ENCODE measurements around the gene NRG2.

NRG2 gene

DNA sequence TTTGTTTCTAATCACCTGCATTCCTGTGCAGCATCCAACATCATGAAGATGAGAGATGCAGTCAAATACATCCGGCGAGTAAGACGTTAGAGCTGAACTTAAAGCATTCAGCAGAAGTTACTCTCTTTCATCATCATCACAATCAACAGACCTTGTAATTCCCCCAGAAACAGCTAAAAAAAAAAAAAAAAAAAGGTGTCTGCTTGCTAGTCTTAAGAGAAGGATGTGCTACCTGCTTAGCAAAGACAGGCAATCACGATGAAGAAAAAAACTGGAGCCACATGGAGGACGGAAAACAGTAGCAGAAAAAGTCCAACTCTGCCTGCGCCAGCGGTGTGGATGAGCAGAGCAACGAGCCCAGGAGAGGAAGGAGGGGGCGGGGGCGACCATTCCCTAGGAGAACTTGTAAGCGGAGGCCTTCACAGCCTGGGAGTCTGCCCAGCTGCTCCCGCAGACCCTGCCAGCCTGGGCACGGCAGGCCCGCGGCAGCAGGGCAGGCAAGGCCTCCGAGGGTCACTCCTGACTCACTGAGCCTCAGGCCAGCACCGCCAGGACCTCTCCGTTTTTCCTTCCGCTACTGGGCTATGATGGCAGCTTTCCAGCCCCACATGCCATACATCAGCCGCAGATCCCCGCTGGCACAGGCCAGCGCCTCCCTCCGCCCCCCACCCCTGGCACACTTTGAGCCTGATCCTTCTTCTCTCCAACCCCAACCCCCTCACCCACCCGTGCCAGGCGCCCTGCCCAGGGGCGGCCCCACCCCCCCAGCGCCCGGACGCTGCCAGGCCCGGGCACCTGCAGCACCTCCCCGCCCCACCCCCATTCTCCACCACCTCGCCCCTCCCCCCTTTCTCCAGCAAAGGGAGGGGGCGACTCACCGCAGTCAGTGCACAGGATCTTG, 1.4 kb downstream of the NRG2 start:
- H3K4me3 ChIP-seq (ENCODE audit: insufficient read depth, low read depth, low read length), result peak overlapping the region; percentile 61
- no peaks in the 10 kb centered on the region for H3K9me3 ChIP-seq (ENCODE audit: control insufficient read depth, low read length)
- peaks cover 14% of the 10 kb centered on the region for H3K4me1 ChIP-seq (ENCODE audit: control insufficient read depth, insufficient read depth, low read length)
- peaks cover 82% of the 10 kb centered on the region for H3K27me3 ChIP-seq (ENCODE audit: control insufficient read depth, insufficient read depth, low read length, poor library complexity, severe bottlenecking)
- 6 to 8% methylated on average over 30 to 33 of the region's 34 CpGs for WGBS, 2 experiments
- no peak overlapping the region for H3K27ac ChIP-seq (ENCODE audit: insufficient read depth, low read depth, low read length, poor library complexity, severe bottlenecking)
- no peaks in the 10 kb centered on the region for H3K36me3 ChIP-seq (ENCODE audit: control insufficient read depth, insufficient read depth, low read length)

DNA sequence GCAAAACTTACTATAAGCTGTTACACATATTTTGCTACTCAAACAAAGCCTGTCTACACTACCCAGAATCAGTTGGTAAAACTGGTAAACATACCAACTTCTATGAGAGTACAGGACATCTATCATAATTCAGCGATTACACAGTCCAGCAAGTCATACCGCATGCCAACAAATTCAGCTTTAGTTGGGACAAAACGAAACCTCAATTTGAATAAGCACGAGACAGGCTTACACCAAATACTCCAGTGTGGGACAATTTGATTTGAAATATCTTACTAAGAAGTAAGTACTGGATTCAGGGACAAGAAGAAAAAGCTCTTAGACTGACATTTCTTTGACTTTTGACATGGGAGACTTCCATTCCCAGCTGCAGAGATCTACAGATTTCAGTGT, 2.0 kb downstream of the NRG2 start:
- 80 to 84% methylated on average over 4 of the region's 4 CpGs for WGBS, 2 experiments
- Histone ChIP-seq H3K4me1 (ENCODE audit: control insufficient read depth, insufficient read depth, low read length) (peaks cover 14% of the 10 kb centered on the region), H3K36me3 (ENCODE audit: control insufficient read depth, insufficient read depth, low read length) (no peaks in the 10 kb centered on the region), H3K9me3 (ENCODE audit: control insufficient read depth, low read length) (no peaks in the 10 kb centered on the region), H3K4me3 (ENCODE audit: insufficient read depth, low read depth, low read length) (peak overlapping the region; percentile 61), H3K27me3 (ENCODE audit: control insufficient read depth, insufficient read depth, low read length, poor library complexity, severe bottlenecking) (peaks cover 82% of the 10 kb centered on the region), H3K27ac (ENCODE audit: insufficient read depth, low read depth, low read length, poor library complexity, severe bottlenecking) (no peak overlapping the region)

GRCh38 chr5:140040358-140040757, 2.7 kb downstream of the NRG2 start:
- H3K4me3 ChIP-seq (ENCODE audit: insufficient read depth, low read depth, low read length), result no peak overlapping the region
- H3K36me3 ChIP-seq (ENCODE audit: control insufficient read depth, insufficient read depth, low read length), result no peaks in the 10 kb centered on the region
- no peaks in the 10 kb centered on the region for H3K9me3 ChIP-seq (ENCODE audit: control insufficient read depth, low read length)
- peaks cover 74% of the 10 kb centered on the region for H3K27me3 ChIP-seq (ENCODE audit: control insufficient read depth, insufficient read depth, low read length, poor library complexity, severe bottlenecking)
- no peak overlapping the region for H3K27ac ChIP-seq (ENCODE audit: insufficient read depth, low read depth, low read length, poor library complexity, severe bottlenecking)
- 50% methylated on average over 1 of the region's 1 CpG; no CpG with 5 or more reads in 1 of the 2 experiments for WGBS, 2 experiments
- H3K4me1 ChIP-seq (ENCODE audit: control insufficient read depth, insufficient read depth, low read length), result peaks cover 14% of the 10 kb centered on the region

GRCh38 chr5:140039561-140039960, 3.5 kb downstream of the NRG2 start:
- no peaks in the 10 kb centered on the region for H3K36me3 ChIP-seq (ENCODE audit: control insufficient read depth, insufficient read depth, low read length)
- peaks cover 14% of the 10 kb centered on the region for H3K4me1 ChIP-seq (ENCODE audit: control insufficient read depth, insufficient read depth, low read length)
- H3K27ac ChIP-seq (ENCODE audit: insufficient read depth, low read depth, low read length, poor library complexity, severe bottlenecking), result no peak overlapping the region
- no peak overlapping the region for H3K4me3 ChIP-seq (ENCODE audit: insufficient read depth, low read depth, low read length)
- 72 to 74% methylated on average over 4 of the region's 4 CpGs for WGBS, 2 experiments
- H3K27me3 ChIP-seq (ENCODE audit: control insufficient read depth, insufficient read depth, low read length, poor library complexity, severe bottlenecking), result peaks cover 66% of the 10 kb centered on the region
- no peaks in the 10 kb centered on the region for H3K9me3 ChIP-seq (ENCODE audit: control insufficient read depth, low read length)

- Histone ChIP-seq H3K36me3 (ENCODE audit: control insufficient read depth, insufficient read depth, low read length) (no peaks in the 10 kb centered on the region), H3K27me3 (ENCODE audit: control insufficient read depth, insufficient read depth, low read length, poor library complexity, severe bottlenecking) (peaks cover 55% of the 10 kb centered on the region), H3K4me3 (ENCODE audit: insufficient read depth, low read depth, low read length) (no peak overlapping the region), H3K27ac (ENCODE audit: insufficient read depth, low read depth, low read length, poor library complexity, severe bottlenecking) (peak overlapping the region; percentile 56), H3K4me1 (ENCODE audit: control insufficient read depth, insufficient read depth, low read length) (peaks cover 9% of the 10 kb centered on the region), H3K9me3 (ENCODE audit: control insufficient read depth, low read length) (no peaks in the 10 kb centered on the region)
- WGBS, 2 experiments, result 29 to 42% methylated on average over 6 to 7 of the region's 7 CpGs
Measured at GRCh38 chr5:140038373-140038957, 4.6 kb downstream of the NRG2 start.

DNA sequence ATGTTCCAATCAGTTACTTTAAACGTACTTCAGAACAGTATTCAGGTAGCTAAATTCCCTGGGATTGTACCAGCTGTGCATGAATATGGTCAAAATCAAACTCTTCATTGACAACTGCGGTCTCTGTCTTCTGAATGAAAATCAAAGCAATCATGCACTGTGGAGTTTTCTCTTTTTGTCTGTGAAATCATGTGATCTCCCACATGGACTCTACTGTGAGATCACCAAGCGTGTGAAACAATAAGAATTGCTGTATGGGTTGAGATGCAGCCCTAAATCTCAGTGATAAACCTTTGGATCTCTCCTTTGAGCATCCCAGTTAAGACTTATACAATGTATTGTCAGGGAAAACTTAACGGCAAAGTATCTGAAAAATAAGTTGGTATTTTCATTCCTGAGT, 6.1 kb downstream of the NRG2 start:
- WGBS, 2 experiments, result 85 to 88% methylated on average over 4 of the region's 4 CpGs
- H3K4me1 ChIP-seq (ENCODE audit: control insufficient read depth, insufficient read depth, low read length), result peaks cover 9% of the 10 kb centered on the region
- no peak overlapping the region for H3K27ac ChIP-seq (ENCODE audit: insufficient read depth, low read depth, low read length, poor library complexity, severe bottlenecking)
- H3K9me3 ChIP-seq (ENCODE audit: control insufficient read depth, low read length), result no peaks in the 10 kb centered on the region
- H3K36me3 ChIP-seq (ENCODE audit: control insufficient read depth, insufficient read depth, low read length), result no peaks in the 10 kb centered on the region
- no peak overlapping the region for H3K4me3 ChIP-seq (ENCODE audit: insufficient read depth, low read depth, low read length)
- H3K27me3 ChIP-seq (ENCODE audit: control insufficient read depth, insufficient read depth, low read length, poor library complexity, severe bottlenecking), result peaks cover 41% of the 10 kb centered on the region

DNA sequence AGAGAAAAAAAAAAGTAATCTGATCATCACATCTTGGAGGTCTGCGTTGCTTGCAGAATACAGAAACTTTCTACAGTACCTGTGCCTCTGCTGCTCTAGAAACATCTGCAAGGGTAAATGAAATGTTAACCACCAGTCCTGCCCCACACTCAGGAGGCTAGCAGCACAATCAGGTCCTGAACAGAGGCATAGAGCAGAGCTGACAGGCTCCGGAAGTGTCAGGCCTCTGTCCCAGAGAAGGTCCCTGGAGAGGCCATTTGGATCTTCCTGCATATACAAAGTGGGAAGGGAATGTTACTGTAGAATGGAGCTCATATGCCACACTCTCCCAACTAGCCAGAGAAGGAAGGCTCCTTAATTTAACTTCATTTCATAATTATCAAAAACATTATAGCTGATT, 7.2 kb downstream of the NRG2 start:
- Histone ChIP-seq H3K4me3 (ENCODE audit: insufficient read depth, low read depth, low read length) (no peak overlapping the region), H3K27me3 (ENCODE audit: control insufficient read depth, insufficient read depth, low read length, poor library complexity, severe bottlenecking) (peaks cover 29% of the 10 kb centered on the region), H3K36me3 (ENCODE audit: control insufficient read depth, insufficient read depth, low read length) (no peaks in the 10 kb centered on the region), H3K4me1 (ENCODE audit: control insufficient read depth, insufficient read depth, low read length) (peaks cover 9% of the 10 kb centered on the region), H3K9me3 (ENCODE audit: control insufficient read depth, low read length) (no peaks in the 10 kb centered on the region), H3K27ac (ENCODE audit: insufficient read depth, low read depth, low read length, poor library complexity, severe bottlenecking) (no peak overlapping the region)
- WGBS, 2 experiments, result 90 to 92% methylated on average over 2 of the region's 2 CpGs

DNA sequence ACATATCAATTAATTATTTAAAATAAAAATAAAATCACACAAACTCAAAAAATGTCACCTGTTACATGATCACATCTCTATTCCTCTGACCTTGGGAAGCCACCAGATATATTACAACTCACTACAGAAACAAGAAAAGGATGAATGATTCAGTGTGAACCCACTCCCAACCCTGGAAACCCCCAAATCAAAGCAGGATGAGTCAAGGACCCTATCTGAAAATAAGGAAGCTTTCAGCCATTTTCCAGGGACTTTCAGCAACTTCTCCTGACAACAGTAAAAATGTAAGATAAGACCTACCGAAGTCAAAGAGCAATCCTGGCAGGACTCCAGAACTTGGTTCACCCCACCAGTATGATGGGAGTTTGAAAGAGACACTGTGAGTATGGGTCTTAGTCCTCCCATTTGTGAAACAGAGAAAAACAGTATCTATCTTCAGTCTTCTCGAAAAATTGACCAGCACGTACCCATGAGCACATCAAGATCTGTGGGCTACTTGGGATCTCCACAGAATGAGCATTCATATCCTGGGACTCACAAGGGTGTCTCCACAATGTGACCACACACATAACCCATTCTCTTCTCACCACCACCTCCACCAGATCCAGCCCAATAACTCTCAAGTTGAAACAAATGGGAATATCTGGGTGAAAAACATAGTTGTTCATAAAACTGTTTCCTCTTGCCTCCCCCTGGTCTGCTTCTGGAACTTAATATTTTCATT, 9.9 kb downstream of the NRG2 start:
- Histone ChIP-seq H3K27me3 (ENCODE audit: control insufficient read depth, insufficient read depth, low read length, poor library complexity, severe bottlenecking) (peaks cover 3% of the 10 kb centered on the region), H3K27ac (ENCODE audit: insufficient read depth, low read depth, low read length, poor library complexity, severe bottlenecking) (no peak overlapping the region), H3K36me3 (ENCODE audit: control insufficient read depth, insufficient read depth, low read length) (no peaks in the 10 kb centered on the region), H3K9me3 (ENCODE audit: control insufficient read depth, low read length) (no peaks in the 10 kb centered on the region), H3K4me1 (ENCODE audit: control insufficient read depth, insufficient read depth, low read length) (peaks cover 1% of the 10 kb centered on the region), H3K4me3 (ENCODE audit: insufficient read depth, low read depth, low read length) (no peak overlapping the region)
- 94 to 98% methylated on average over 3 of the region's 3 CpGs for WGBS, 2 experiments

- 100% methylated on average over 1 of the region's 2 CpGs for WGBS, 2 experiments
- H3K9me3 ChIP-seq (ENCODE audit: control insufficient read depth, low read length), result no peaks in the 10 kb centered on the region
- H3K27me3 ChIP-seq (ENCODE audit: control insufficient read depth, insufficient read depth, low read length, poor library complexity, severe bottlenecking), result no peaks in the 10 kb centered on the region
- no peaks in the 10 kb centered on the region for H3K4me1 ChIP-seq (ENCODE audit: control insufficient read depth, insufficient read depth, low read length)
- H3K4me3 ChIP-seq (ENCODE audit: insufficient read depth, low read depth, low read length), result no peak overlapping the region
- H3K27ac ChIP-seq (ENCODE audit: insufficient read depth, low read depth, low read length, poor library complexity, severe bottlenecking), result no peak overlapping the region
- no peaks in the 10 kb centered on the region for H3K36me3 ChIP-seq (ENCODE audit: control insufficient read depth, insufficient read depth, low read length)
Measured at GRCh38 chr5:140032296-140032695, 10.8 kb downstream of the NRG2 start.

DNA sequence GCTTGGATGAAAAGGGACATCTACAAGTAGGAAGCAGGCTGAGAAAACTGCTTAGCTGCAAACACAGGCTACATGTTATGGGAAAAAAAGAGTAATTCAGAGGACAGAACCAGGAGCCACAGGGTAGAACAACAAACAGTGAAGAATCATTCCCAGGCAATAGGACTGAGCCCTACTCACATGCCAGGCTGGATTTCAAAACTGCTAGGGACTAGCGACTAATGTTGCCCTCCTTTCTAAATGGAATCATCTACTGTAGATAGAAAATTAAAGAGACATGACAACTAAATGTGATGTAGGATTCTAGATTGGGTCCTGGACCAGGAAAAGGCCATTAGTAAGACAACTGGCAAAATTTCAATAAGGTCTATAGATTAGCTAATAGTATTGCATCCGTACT, 15.3 kb downstream of the NRG2 start:
- 95 to 100% methylated on average over 2 of the region's 2 CpGs for WGBS, 2 experiments
- no peaks in the 10 kb centered on the region for H3K36me3 ChIP-seq (ENCODE audit: control insufficient read depth, insufficient read depth, low read length)
- H3K4me1 ChIP-seq (ENCODE audit: control insufficient read depth, insufficient read depth, low read length), result no peaks in the 10 kb centered on the region
- H3K27me3 ChIP-seq (ENCODE audit: control insufficient read depth, insufficient read depth, low read length, poor library complexity, severe bottlenecking), result no peaks in the 10 kb centered on the region
- H3K4me3 ChIP-seq (ENCODE audit: insufficient read depth, low read depth, low read length), result no peak overlapping the region
- H3K27ac ChIP-seq (ENCODE audit: insufficient read depth, low read depth, low read length, poor library complexity, severe bottlenecking), result no peak overlapping the region
- no peaks in the 10 kb centered on the region for H3K9me3 ChIP-seq (ENCODE audit: control insufficient read depth, low read length)
